Retinal pigment epithelial cell (primary cell): Measurements from ENCODE around the gene LRIG1.
A peak's percentile ranks its signal among the peaks of the same experiment; 100 is the strongest.

ENCODE experiments used
- DNase-seq: peaks from one replicate; pipeline ENCODE4 v3.0.0-alpha.2; 2010; ENCODE audit warnings: low read depth
- H3K4me3 ChIP-seq: 2 replicates; pipeline ENCODE4 v1.5.1; 2011; ENCODE audit warnings: mild to moderate bottlenecking, low read length, control low read depth, moderate library complexity
- CTCF ChIP-seq: conservative IDR thresholded peaks from 2 replicates; pipeline ENCODE4 v1.5.1; 2011; ENCODE audit warnings: low read depth, low read length, control low read depth, inconsistent platforms

Gene LRIG1

GRCh38 chr3:66406163-66406562 lies 94.7 kb downstream of the LRIG1 start:
- no peak overlapping the region for H3K4me3 ChIP-seq
- no peak for DNase-seq
- no peak for TF ChIP-seq CTCF

- peak; percentile 44 for DNase-seq
- H3K4me3 ChIP-seq, result no peak overlapping the region
- TF ChIP-seq CTCF, result no peak
Observed at GRCh38 chr3:66405701-66406091, 95.1 kb downstream of the LRIG1 start.

GRCh38 chr3:66404903-66405700 lies 95.7 kb downstream of the LRIG1 start:
- no peak for TF ChIP-seq CTCF
- DNase-seq, result no peak
- H3K4me3 ChIP-seq, result no peak overlapping the region

GRCh38 chr3:66404197-66404596 lies 96.6 kb downstream of the LRIG1 start:
- no peak for DNase-seq
- no peak for TF ChIP-seq CTCF
- H3K4me3 ChIP-seq, result no peak overlapping the region

GRCh38 chr3:66403323-66403990 lies 97.4 kb downstream of the LRIG1 start:
- TF ChIP-seq CTCF, result no peak
- no peak for DNase-seq
- no peak overlapping the region for H3K4me3 ChIP-seq

- no peak for TF ChIP-seq CTCF
- no peak overlapping the region for H3K4me3 ChIP-seq
- no peak for DNase-seq
Observed at GRCh38 chr3:66402596-66403290, 98.1 kb downstream of the LRIG1 start.
